Subcutaneous abdominal adipose tissue (tissue), 5 donors: ENCODE data around the gene TOPORS.
"Not testable (repeated sequence)": the region's sequence is repeated elsewhere in the genome, so short reads cannot be mapped to it uniquely, and the experiment has no call there.

Experiments
- H3K27ac ChIP-seq: one replicate; pipeline ENCODE4 v1.7.0; 2013; ENCODE audit warnings: low read depth, mild to moderate bottlenecking, inconsistent platforms, low read length, moderate library complexity
- H3K27me3 ChIP-seq, 5 donors: one replicate each; pipeline ENCODE4 v1.7.0; 2013; ENCODE audit warnings: low read length in 5 of 5, inconsistent platforms in 1 of 5; ENCODE audit not compliant: control insufficient read depth in 5 of 5, insufficient read depth in 4 of 5
- H3K36me3 ChIP-seq, 5 donors: one replicate each; pipeline ENCODE4 v1.7.0; 2013; ENCODE audit warnings: low read length in 5 of 5; ENCODE audit not compliant: control insufficient read depth in 5 of 5, insufficient read depth in 5 of 5
- H3K4me1 ChIP-seq, 5 donors: one replicate each; pipeline ENCODE4 v1.7.0; 2013; ENCODE audit warnings: low read length in 5 of 5, mild to moderate bottlenecking in 3 of 5, moderate library complexity in 1 of 5; ENCODE audit not compliant: control insufficient read depth in 5 of 5, insufficient read depth in 5 of 5
- H3K4me3 ChIP-seq, 5 donors: one replicate each; pipeline ENCODE4 v1.7.0; 2013; ENCODE audit warnings: low read length in 5 of 5, low read depth in 1 of 5
- H3K9ac ChIP-seq, 5 donors: one replicate each; pipeline ENCODE4 v1.7.0; 2013; ENCODE audit warnings: low read length in 5 of 5, mild to moderate bottlenecking in 4 of 5, moderate library complexity in 3 of 5
- H3K9me3 ChIP-seq, 5 donors: one replicate each; pipeline ENCODE4 v1.7.0; 2013; ENCODE audit warnings: low read length in 5 of 5; ENCODE audit not compliant: control insufficient read depth in 5 of 5
- donor health status: healthy.
- donor health status: healthy.
- donor health status: healthy.
- donor health status: healthy.
- donor health status: healthy.

TOPORS gene

DNA sequence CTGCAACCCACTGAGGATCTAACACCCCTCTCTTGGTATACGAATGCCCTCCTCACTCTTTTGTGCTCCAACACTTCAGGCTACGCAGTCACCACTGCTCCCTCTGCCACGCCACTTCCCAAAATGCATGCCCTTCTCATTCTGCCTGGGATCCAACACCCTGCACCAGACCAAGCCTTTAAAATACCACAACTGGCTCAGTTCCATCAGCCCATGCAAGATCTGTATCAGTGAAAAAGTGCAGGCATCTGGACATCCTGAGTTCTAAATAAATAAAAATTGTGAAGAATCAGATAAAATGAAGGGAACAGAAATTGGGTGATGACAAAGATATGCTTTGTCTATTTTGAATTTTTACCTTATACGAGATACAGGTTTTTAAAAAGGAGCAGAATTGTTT lies 17.9 kb upstream of the TOPORS start:
- H3K36me3 ChIP-seq, result peaks cover 0 to 37% (median 24%) of the 10 kb centered on the region in 5 donors
- no peak overlapping the region for H3K27ac ChIP-seq
- no peaks in the 10 kb centered on the region for H3K27me3 ChIP-seq
- no peaks in the 10 kb centered on the region for H3K9me3 ChIP-seq
- H3K9ac ChIP-seq, result no peak overlapping the region
- H3K4me1 ChIP-seq, result peaks cover 2 to 30% (median 20%) of the 10 kb centered on the region in 5 donors
- H3K4me3 ChIP-seq, result no peak overlapping the region

DNA sequence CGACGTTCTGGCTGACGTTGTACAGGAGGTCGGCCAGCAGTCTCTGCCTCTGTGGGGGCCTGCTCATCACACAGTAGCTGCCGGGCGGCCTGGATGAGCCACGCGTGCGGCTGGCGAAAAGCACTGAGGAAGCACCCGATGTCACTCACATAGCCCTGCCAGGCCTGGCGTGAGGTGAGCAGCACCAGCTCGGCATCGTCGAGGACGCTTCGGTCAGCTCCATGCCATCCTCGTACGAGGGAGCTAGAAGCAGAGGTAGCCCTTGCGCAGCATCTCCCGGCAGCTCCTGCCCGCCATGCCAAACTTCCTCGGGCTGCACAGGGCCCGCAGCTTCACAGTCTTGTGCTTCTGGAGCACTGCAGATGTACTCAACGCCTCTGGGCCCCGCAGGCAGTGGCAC lies 14.4 kb upstream of the TOPORS start:
- Histone ChIP-seq H3K27ac (no peak overlapping the region), H3K4me1 (peaks cover 0 to 10% (median 9%) of the 10 kb centered on the region in 5 donors), H3K27me3 (no peaks in the 10 kb centered on the region), H3K9me3 (no peaks in the 10 kb centered on the region), H3K4me3 (no peak overlapping the region), H3K9ac (no peak overlapping the region), H3K36me3 (peaks cover 3 to 45% (median 32%) of the 10 kb centered on the region in 5 donors)

DNA sequence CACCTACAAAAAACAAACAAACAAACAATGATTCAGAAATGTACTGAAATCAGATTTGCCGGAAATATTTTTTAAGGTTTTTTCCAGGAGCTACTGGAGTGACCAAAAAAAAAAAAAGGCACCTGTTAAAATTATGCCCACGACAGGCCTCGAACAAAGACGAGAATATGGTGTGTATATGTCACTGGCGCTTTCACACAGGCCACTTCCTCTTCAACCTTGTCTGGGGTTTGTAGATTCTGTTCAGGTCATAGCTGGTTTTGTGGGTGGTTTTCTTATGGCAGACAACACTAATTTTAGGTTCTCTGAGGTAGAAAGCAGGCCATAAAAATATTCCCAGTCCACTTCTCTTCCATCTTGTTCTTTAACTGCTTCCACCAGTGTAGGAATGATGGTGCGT lies 13.6 kb upstream of the TOPORS start:
- H3K9me3 ChIP-seq, result no peaks in the 10 kb centered on the region
- no peak overlapping the region for H3K9ac ChIP-seq
- peaks cover 3 to 45% (median 32%) of the 10 kb centered on the region in 5 donors for H3K36me3 ChIP-seq
- no peak overlapping the region for H3K4me3 ChIP-seq
- H3K27ac ChIP-seq, result no peak overlapping the region
- H3K4me1 ChIP-seq, result peaks cover 0 to 2% (median under 1%) of the 10 kb centered on the region in 5 donors
- no peaks in the 10 kb centered on the region for H3K27me3 ChIP-seq

DNA sequence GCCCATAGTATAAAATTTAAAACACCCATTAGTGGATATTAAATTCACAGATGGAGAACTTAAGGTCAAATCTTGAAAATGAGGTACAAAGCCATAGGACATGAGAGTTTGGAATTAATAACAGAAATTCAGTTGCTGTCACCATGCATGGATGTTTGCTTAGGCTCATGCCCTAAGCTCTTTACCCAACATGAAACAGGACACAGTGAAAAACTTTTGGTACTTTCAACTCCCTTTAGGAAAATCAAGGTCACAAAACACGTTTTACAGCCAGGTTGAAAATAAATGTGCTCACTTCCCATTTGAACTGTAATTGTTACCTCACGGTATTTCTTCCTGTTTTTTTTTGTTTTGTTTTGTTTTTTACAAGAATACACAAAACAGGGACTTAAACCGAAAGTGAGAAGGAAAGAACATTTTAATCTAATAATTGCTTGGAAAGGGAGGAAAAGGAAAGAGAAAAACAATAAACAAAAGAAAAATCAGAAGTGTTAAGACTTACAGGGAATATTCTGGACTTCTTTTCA lies 6.1 kb upstream of the TOPORS start:
- peak overlapping the region; percentile 61 for H3K27ac ChIP-seq
- no peak overlapping the region for H3K9ac ChIP-seq

DNA sequence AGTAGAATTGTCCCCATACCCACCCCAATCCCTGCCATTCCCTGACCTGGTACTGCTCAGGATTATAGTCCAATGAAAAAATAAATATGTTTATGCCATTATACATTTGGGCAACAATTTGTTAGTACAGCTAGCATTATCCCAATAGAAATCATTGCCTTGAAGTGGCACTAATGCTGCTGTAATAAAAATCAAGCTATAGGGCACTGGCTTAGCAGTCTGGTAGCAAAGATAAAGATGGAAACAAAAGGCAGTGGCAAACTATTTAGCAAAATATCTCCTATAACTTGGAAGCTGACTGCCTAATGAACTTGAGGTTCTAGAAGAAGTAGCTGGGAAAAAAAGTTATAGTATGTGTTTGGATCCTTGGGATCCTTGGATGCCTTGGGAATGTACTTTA lies 2.2 kb upstream of the TOPORS start:
- H3K27me3 ChIP-seq, result no peaks in the 10 kb centered on the region
- peaks cover 0 to 3% (median 0%) of the 10 kb centered on the region in 5 donors for H3K36me3 ChIP-seq
- no peak overlapping the region for H3K27ac ChIP-seq
- H3K9me3 ChIP-seq, result no peaks in the 10 kb centered on the region
- H3K4me1 ChIP-seq, result peaks cover 5 to 23% (median 17%) of the 10 kb centered on the region in 5 donors
- H3K4me3 ChIP-seq, result no peak overlapping the region
- H3K9ac ChIP-seq, result peak overlapping the region in 1 of 5 donors; percentile 4

More for the DNA sequence above, 6.1 kb upstream of the TOPORS start:
- peaks cover 0 to 3% (median 0%) of the 10 kb centered on the region in 5 donors for H3K36me3 ChIP-seq
- no peaks in the 10 kb centered on the region for H3K9me3 ChIP-seq
- no peaks in the 10 kb centered on the region for H3K27me3 ChIP-seq
- peaks cover 0 to 3% (median 0%) of the 10 kb centered on the region in 5 donors for H3K4me1 ChIP-seq
- H3K4me3 ChIP-seq, result no peak overlapping the region

DNA sequence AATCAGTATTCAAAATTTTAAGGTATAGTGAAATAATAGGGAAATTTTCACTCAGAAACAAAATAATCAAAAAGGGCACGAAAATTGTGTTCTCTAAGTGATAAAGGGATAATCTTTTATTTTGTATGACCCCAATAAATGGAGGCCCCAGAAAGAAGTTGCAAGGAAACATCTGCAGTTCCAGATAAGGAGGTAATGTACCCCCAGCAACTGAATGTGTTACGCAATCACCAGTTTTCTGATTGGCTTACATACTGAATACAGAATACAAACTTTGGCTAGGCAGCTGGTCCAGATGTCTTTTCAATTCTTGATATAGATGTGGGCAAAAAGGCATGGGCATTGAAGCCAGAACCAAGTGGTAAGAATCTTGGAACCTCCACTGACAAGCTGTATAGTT lies 1.7 kb upstream of the TOPORS start:
- H3K36me3 ChIP-seq, result peaks cover 0 to 3% (median 0%) of the 10 kb centered on the region in 5 donors
- H3K27me3 ChIP-seq, result no peaks in the 10 kb centered on the region
- peak overlapping the region in 1 of 5 donors; percentile 4 for H3K9ac ChIP-seq
- no peak overlapping the region for H3K4me3 ChIP-seq
- no peaks in the 10 kb centered on the region for H3K9me3 ChIP-seq
- peaks cover 5 to 28% (median 17%) of the 10 kb centered on the region in 5 donors for H3K4me1 ChIP-seq
- H3K27ac ChIP-seq, result no peak overlapping the region

DNA sequence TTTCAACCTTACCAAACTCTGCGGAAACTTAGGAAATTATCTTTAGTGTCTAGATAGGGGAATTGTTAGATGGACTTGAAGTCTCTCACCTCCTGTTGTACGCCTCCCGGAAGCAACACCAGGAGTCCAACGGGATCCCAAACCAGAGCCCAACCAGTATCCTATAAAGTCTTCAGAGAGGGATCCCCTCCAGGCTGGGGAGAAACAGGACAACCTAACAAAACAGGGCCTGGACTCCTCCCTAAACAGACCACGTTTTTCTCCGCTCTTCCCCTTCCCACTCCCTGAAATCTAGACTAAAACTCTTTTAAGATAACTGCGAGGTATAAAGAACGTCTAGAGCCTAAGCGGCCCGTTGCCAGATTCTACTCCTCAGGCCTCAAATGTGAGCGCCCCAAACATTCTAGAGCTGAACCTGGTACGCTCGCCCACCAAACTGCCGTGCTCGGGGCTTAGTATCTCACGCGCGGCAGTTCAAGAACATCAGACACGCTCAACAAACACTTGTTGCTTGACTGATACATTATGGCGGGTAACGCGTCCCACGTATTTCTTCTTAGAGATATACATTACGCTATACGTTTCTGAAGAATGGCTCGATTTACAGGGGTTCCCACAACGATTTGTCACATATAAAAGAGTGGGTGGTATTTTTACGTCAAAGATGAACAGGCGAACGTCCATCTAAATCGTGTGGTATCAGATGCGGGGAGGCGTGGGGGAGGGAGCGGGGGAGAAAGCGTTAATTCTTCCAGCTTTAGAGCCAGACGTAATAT lies 922 bp downstream of the TOPORS start:
- peaks cover 0 to 3% (median 0%) of the 10 kb centered on the region in 5 donors for H3K36me3 ChIP-seq
- H3K27ac ChIP-seq, result peak overlapping the region; percentile 98
- H3K9ac ChIP-seq, result peak overlapping the region; percentile 76 to 97 (median 87)
- peak overlapping the region; percentile 78 to 91 (median 83) for H3K4me3 ChIP-seq
- no peaks in the 10 kb centered on the region for H3K9me3 ChIP-seq
- no peaks in the 10 kb centered on the region for H3K27me3 ChIP-seq
- H3K4me1 ChIP-seq, result peaks cover 5 to 25% (median 16%) of the 10 kb centered on the region in 5 donors

DNA sequence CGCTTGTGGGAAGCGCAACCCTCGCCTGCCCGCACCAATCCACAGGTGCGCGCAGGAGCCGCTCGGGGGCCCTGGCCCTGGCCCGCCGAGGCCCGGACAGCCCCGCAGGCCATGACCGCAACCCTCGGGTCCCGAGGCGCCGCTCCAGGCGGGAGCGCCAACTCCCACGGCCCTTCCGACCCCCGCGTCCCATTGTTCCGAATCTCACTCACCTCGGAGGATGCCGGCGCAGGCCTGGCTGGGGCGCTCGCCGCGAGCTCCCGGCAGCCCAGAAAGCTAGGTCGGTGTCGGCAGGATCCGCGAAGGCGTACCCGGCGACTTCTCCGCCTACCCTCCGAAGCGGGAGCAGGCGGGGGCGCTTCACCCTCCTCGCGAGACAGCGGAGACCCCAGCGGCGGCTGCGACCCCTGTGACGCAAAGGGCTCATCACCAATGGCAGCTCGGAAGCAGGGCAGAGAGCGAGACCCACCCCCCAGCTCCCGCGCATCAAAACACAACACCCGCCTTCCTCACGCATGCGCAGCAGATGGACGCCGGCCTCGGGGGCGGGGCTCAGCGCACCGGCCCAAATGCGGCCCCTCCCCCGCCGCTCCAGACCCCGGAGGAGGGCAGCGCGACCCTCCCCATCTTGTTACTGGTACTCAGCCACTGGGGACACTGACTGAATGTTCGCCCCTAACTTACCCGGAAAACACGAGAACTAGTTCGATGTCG lies 1.7 kb downstream of the TOPORS start:
- Histone ChIP-seq H3K27ac (peak overlapping the region; percentile 98), H3K9ac (peak overlapping the region; percentile 76 to 97 (median 87)), H3K4me1 (peaks cover 5 to 25% (median 16%) of the 10 kb centered on the region in 5 donors), H3K9me3 (no peaks in the 10 kb centered on the region), H3K27me3 (no peaks in the 10 kb centered on the region), H3K36me3 (peaks cover 0 to under 1% (median 0%) of the 10 kb centered on the region in 5 donors), H3K4me3 (peak overlapping the region; percentile 78 to 91 (median 83))

DNA sequence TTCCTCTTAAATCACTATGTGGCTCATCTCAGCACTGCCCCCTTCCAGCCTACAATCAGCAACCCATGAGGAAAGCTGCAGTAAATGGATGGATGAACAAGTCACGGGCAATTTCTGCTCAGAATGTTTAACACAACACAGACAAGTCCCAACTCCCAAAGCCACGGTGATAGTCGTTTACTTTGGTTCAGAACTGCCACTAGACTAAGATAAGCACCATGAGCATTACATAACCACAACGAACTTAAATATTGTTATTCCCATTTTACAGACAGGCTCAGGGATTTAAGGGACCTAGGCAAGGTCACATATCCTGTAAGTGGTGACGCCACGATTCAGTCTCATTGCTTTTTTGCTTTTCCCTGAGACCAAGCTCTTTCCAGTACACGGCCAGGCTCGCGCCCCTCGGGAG lies 2.2 kb downstream of the TOPORS start:
- peaks cover 5 to 25% (median 16%) of the 10 kb centered on the region in 5 donors for H3K4me1 ChIP-seq
- no peaks in the 10 kb centered on the region for H3K9me3 ChIP-seq
- H3K4me3 ChIP-seq, result peak overlapping the region; percentile 75 to 91 (median 83)
- H3K9ac ChIP-seq, result peak overlapping the region; percentile 39 to 97 (median 76)
- peak overlapping the region; percentile 98 for H3K27ac ChIP-seq
- no peaks in the 10 kb centered on the region for H3K27me3 ChIP-seq
- no peaks in the 10 kb centered on the region for H3K36me3 ChIP-seq

DNA sequence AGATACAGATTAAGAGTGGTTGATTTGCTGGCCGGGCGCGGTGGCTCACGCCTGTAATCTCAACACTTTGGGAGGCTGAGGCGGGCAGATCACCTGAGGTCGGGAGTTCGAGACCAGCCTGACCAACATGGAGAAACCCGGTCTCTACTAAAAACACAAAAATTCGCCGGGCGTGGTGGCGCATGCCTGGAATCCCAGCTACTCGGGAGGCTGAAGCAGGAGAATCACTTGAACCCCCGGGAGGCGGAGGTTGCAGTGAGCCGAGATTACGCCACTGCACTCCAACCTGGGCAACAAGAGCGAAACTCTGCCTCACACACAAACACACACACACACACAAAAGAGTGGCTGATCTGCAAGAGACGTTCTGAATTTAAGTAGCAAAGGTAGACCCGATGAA lies 4.2 kb downstream of the TOPORS start:
- H3K4me1 ChIP-seq, result peaks cover 5 to 23% (median 16%) of the 10 kb centered on the region in 5 donors

More for the DNA sequence above, 4.2 kb downstream of the TOPORS start:
- not testable (repeated sequence) for H3K27ac ChIP-seq, H3K9ac ChIP-seq, H3K9me3 ChIP-seq, H3K27me3 ChIP-seq, H3K36me3 ChIP-seq, H3K4me3 ChIP-seq
